Stomach (tissue), 9 donors: ENCODE measurements around the gene ATG5. TPM values are rescaled to one million over a fixed set of nuclear protein-coding genes. Genes with fewer than 3 reads are reported as not detected.
"Not testable (repeated sequence)": the region's sequence is repeated elsewhere in the genome, so short reads cannot be mapped to it uniquely, and the experiment has no call there.

Experiments
- DNase-seq, 2 donors: peaks; one replicate each; pipeline versions ENCODE4 v3.0.0 to v3.0.0-alpha.2; 2013 to 2019
- H3K27ac ChIP-seq, 5 donors: fragments of 200-600 bp in 4 of 5; sonication (generic) in 4 of 5; one replicate each; pipeline ENCODE4 v1.5.1; 2013 to 2019; ENCODE audit warnings: mild to moderate bottlenecking in 1 of 5, moderate library complexity in 1 of 5
- H3K27me3 ChIP-seq, 3 donors: fragments of 200-600 bp; sonication (generic); one replicate each; pipeline ENCODE4 v1.5.1; 2017 to 2019; ENCODE audit warnings: mixed run types in 1 of 3
- H3K36me3 ChIP-seq, 4 donors: fragments of 200-600 bp; sonication (generic); 1 replicate in 3 of 4; 2 replicates in 1 of 4; pipeline ENCODE4 v1.5.1; 2016 to 2019
- H3K4me1 ChIP-seq, 4 donors: fragments of 200-600 bp; sonication (generic); one replicate each; pipeline ENCODE4 v1.5.1; 2016 to 2019
- H3K4me3 ChIP-seq, 4 donors: fragments of 200-600 bp; sonication (generic) in 3 of 4; one replicate each; pipeline ENCODE4 v1.5.1; 2016 to 2019; ENCODE audit warnings: mild to moderate bottlenecking in 1 of 4
- H3K9me3 ChIP-seq, 4 donors: fragments of 200-600 bp; sonication (generic); one replicate each; pipeline ENCODE4 v1.5.1; 2016 to 2019
- CTCF ChIP-seq, 7 experiments: fragments of 450-650 bp in 4 of 7; fragments of 200-600 bp in 3 of 7; sonication (generic) in 3 of 7; IDR thresholded peaks; one replicate each; pipeline ENCODE4 v1.5.1; 2016 to 2019; ENCODE audit warnings: antibody characterized with exemption in 7 of 7, control low read depth in 2 of 7, mild to moderate bottlenecking in 1 of 7
- EP300 ChIP-seq: sonication (generic); formaldehyde crosslinking; IDR thresholded peaks from one replicate; pipeline ENCODE4 v1.6.1; 2017; ENCODE audit warnings: antibody characterized with exemption
- POLR2A ChIP-seq, 4 donors: fragments of 450-650 bp; IDR thresholded peaks; one replicate each; pipeline ENCODE4 v1.6.1; 2016; ENCODE audit warnings: antibody characterized with exemption in 4 of 4, control low read depth in 2 of 4, mild to moderate bottlenecking in 1 of 4, moderate library complexity in 1 of 4
- POLR2AphosphoS5 ChIP-seq, 3 donors: sonication (generic); formaldehyde crosslinking; IDR thresholded peaks; one replicate each; pipeline ENCODE4 v1.6.1; 2016; ENCODE audit warnings: antibody characterized with exemption in 3 of 3
- WGBS, 5 donors: extraction: QIAGEN DNeasy Blood & Tissue Kit in 3 of 5; methylation state at CpG; one replicate each; pipeline versions ENCODE4 v1.1.5 to v1.1.7; 2013 to 2018; 5-methylcytosine and 5-hydroxymethylcytosine counted together
- intact Hi-C: fragments of 100-400 bp; cut with DNase I; formaldehyde crosslinking; loops from one replicate; pipeline ENCODE4 v1.15.1; 2023; ENCODE audit warnings: low total_unique reads
- polyA plus RNA-seq, 3 donors: library from polyadenylated mRNA; stranded (reverse); fragments of 200-250 nt; gene quantifications; one replicate each; pipeline ENCODE4 v1.2.3, GENCODE V29; 2013
- total RNA-seq, 5 donors: library from RNA; depleted of rRNA; stranded (reverse); fragments of >200 nt; gene quantifications; one replicate each; pipeline versions ENCODE4 v1.1.0 to v1.2.3, GENCODE V29; 2014 to 2016
- donor health status: healthy with polysubstance abuse.
- donor health status: Bipolar disorder and iron deficiency.
- donor health status: healthy.

The ATG5 gene
- total and polyA plus RNA-seq, 8 donors = 12.8 to 89.4 (median 25.5) TPM

GRCh38 chr6:106259748-106260147 lies 65.8 kb downstream of the ATG5 start:
- intact Hi-C loops, DNase-seq, H3K27me3 ChIP-seq, H3K9me3 ChIP-seq, H3K27ac ChIP-seq, H3K4me3 ChIP-seq: not testable (repeated sequence)
- peaks cover 0 to 17% (median 12%) of the 10 kb centered on the region in 4 donors for H3K36me3 ChIP-seq
- H3K4me1 ChIP-seq = peaks cover 0 to 18% (median 7%) of the 10 kb centered on the region in 4 donors
- 95 to 100% (median 98%) methylated on average over 2 of the region's 2 CpGs for WGBS, 5 donors

GRCh38 chr6:106258726-106259125 lies 66.8 kb downstream of the ATG5 start:
- no peak overlapping the region for H3K27ac ChIP-seq
- H3K4me3 ChIP-seq = no peak overlapping the region
- intact Hi-C loops = no loop called here
- no peaks in the 10 kb centered on the region for H3K27me3 ChIP-seq
- no peak for DNase-seq
- H3K9me3 ChIP-seq = no peaks in the 10 kb centered on the region
- TF ChIP-seq POLR2AphosphoS5 (IDR thresholded peaks at IDR 0.05) = no peak
- no peak for TF ChIP-seq EP300
- no peak for TF ChIP-seq POLR2A (IDR thresholded peaks at IDR 0.05)
- H3K36me3 ChIP-seq = peaks cover 0 to 17% (median 12%) of the 10 kb centered on the region in 4 donors
- H3K4me1 ChIP-seq = peaks cover 0 to 18% (median 7%) of the 10 kb centered on the region in 4 donors

GRCh38 chr6:106257195-106257594 lies 68.4 kb downstream of the ATG5 start:
- 63 to 74% (median 71%) methylated on average over 2 of the region's 2 CpGs for WGBS, 5 donors

GRCh38 chr6:106256201-106256968 lies 69.2 kb downstream of the ATG5 start:
- Histone ChIP-seq H3K36me3 (no peaks in the 10 kb centered on the region), H3K27me3 (no peaks in the 10 kb centered on the region), H3K4me1 (peaks cover 0 to 7% (median 3%) of the 10 kb centered on the region in 4 donors), H3K27ac (no peak overlapping the region), H3K9me3 (no peaks in the 10 kb centered on the region), H3K4me3 (no peak overlapping the region)
- TF ChIP-seq CTCF (IDR thresholded peaks at IDR 0.05) = no peak
- TF ChIP-seq EP300 = no peak
- TF ChIP-seq POLR2AphosphoS5 (IDR thresholded peaks at IDR 0.05) = no peak
- TF ChIP-seq POLR2A (IDR thresholded peaks at IDR 0.05) = no peak
- intact Hi-C loops = no loop called here
- DNase-seq = no peak
- 89 to 98% (median 94%) methylated on average over 4 of the region's 4 CpGs for WGBS, 5 donors

More at GRCh38 chr6:106257195-106257594, 68.4 kb downstream of the ATG5 start:
- Histone ChIP-seq H3K4me1 (peaks cover 0 to 15% (median 7%) of the 10 kb centered on the region in 4 donors), H3K27ac (no peak overlapping the region), H3K4me3 (no peak overlapping the region), H3K9me3 (no peaks in the 10 kb centered on the region), H3K27me3 (no peaks in the 10 kb centered on the region), H3K36me3 (peaks cover 0 to 4% (median 0%) of the 10 kb centered on the region in 4 donors)
- DNase-seq = no peak
- intact Hi-C loops = no loop called here
- no peak for TF ChIP-seq EP300
- no peak for TF ChIP-seq POLR2A (IDR thresholded peaks at IDR 0.05)
- no peak for TF ChIP-seq POLR2AphosphoS5 (IDR thresholded peaks at IDR 0.05)
- TF ChIP-seq CTCF (IDR thresholded peaks at IDR 0.05) = no peak

GRCh38 chr6:106255306-106255705 lies 70.3 kb downstream of the ATG5 start:
- Histone ChIP-seq H3K9me3 (no peaks in the 10 kb centered on the region), H3K27me3 (no peaks in the 10 kb centered on the region), H3K4me1 (no peaks in the 10 kb centered on the region), H3K36me3 (no peaks in the 10 kb centered on the region), H3K4me3 (no peak overlapping the region), H3K27ac (no peak overlapping the region)
- TF ChIP-seq CTCF (IDR thresholded peaks at IDR 0.05) (no peak), EP300 (no peak), POLR2AphosphoS5 (IDR thresholded peaks at IDR 0.05) (no peak), POLR2A (IDR thresholded peaks at IDR 0.05) (no peak)
- 93 to 98% (median 97%) methylated on average over 3 of the region's 3 CpGs for WGBS, 5 donors
- DNase-seq = no peak
- intact Hi-C loops = no loop called here
